Astrocyte (in vitro differentiated cells and primary cell): ENCODE data around the gene PBX3. TPM values are rescaled to one million over a fixed set of nuclear protein-coding genes. Genes with fewer than 3 reads are reported as not detected.

Experiments
- DNase-seq: peaks from one replicate; pipeline ENCODE4 v3.0.0-alpha.2; 2010; ENCODE audit warnings: low read depth
- FAIRE-seq: peaks from 2 replicates; lab custom pipeline; 2011; peaks lifted over from hg19 to GRCh38; lab: Jason Lieb, UNC
- H2AFZ ChIP-seq: 2 replicates; pipeline ENCODE4 v1.6.0; 2012; ENCODE audit warnings: low read depth, low read length, inconsistent platforms
- H3K27ac ChIP-seq: 2 replicates; pipeline ENCODE4 v1.5.1; 2011; ENCODE audit warnings: low read depth, low read length, inconsistent platforms
- H3K27me3 ChIP-seq: 2 replicates; pipeline ENCODE4 v1.6.0; 2011; ENCODE audit warnings: low read length, inconsistent platforms; ENCODE audit not compliant: insufficient read depth
- H3K36me3 ChIP-seq: 2 replicates; pipeline ENCODE4 v1.5.1; 2011; ENCODE audit warnings: low read length, inconsistent platforms; ENCODE audit not compliant: insufficient read depth
- H3K4me1 ChIP-seq: 2 replicates; pipeline ENCODE4 v1.5.1; 2011; ENCODE audit warnings: low read length, inconsistent platforms; ENCODE audit not compliant: insufficient read depth
- H3K4me2 ChIP-seq: 2 replicates; pipeline ENCODE4 v1.6.0; 2012; ENCODE audit warnings: low read length, inconsistent platforms
- H3K4me3 ChIP-seq: 2 replicates; pipeline ENCODE4 v1.5.1; 2011; ENCODE audit warnings: low read depth, mild to moderate bottlenecking, low read length, inconsistent platforms; ENCODE audit not compliant: insufficient read depth
- H3K79me2 ChIP-seq: 2 replicates; pipeline ENCODE4 v1.6.0; 2012; ENCODE audit warnings: mild to moderate bottlenecking, low read length, inconsistent platforms; ENCODE audit not compliant: insufficient read depth
- H3K9ac ChIP-seq: 2 replicates; pipeline ENCODE4 v1.6.0; 2012; ENCODE audit warnings: mild to moderate bottlenecking, low read length, inconsistent platforms
- H3K9me3 ChIP-seq: 2 replicates; pipeline ENCODE4 v1.5.1; 2012; ENCODE audit warnings: low read depth, mild to moderate bottlenecking, low read length, inconsistent platforms; ENCODE audit not compliant: insufficient read depth
- H4K20me1 ChIP-seq: 2 replicates; pipeline ENCODE4 v1.6.0; 2012; ENCODE audit warnings: low read length, inconsistent platforms; ENCODE audit not compliant: insufficient read depth
- H3K27ac Mint-ChIP-seq: one replicate; pipeline ENCODE4 v1.8.0; 2021; ENCODE audit warnings: mild to moderate bottlenecking, mixed read lengths; ENCODE audit not compliant: unreplicated experiment
- H3K27me3 Mint-ChIP-seq: one replicate; pipeline ENCODE4 v1.8.0; 2021; ENCODE audit warnings: low read depth, mixed read lengths; ENCODE audit not compliant: unreplicated experiment
- H3K36me3 Mint-ChIP-seq: one replicate; pipeline ENCODE4 v1.8.0; 2021; ENCODE audit warnings: low read depth, mixed read lengths; ENCODE audit not compliant: unreplicated experiment
- H3K4me1 Mint-ChIP-seq: one replicate; pipeline ENCODE4 v1.8.0; 2021; ENCODE audit warnings: low read depth, mixed read lengths; ENCODE audit not compliant: unreplicated experiment
- H3K4me3 Mint-ChIP-seq: one replicate; pipeline ENCODE4 v1.8.0; 2021; ENCODE audit warnings: mild to moderate bottlenecking, moderate library complexity, mixed read lengths; ENCODE audit not compliant: unreplicated experiment
- H3K9me3 Mint-ChIP-seq: one replicate; pipeline ENCODE4 v1.8.0; 2021; ENCODE audit warnings: mild to moderate bottlenecking, mixed read lengths; ENCODE audit not compliant: unreplicated experiment
- CTCF ChIP-seq: IDR thresholded peaks from 2 replicates; pipeline ENCODE4 v1.5.1; 2011; ENCODE audit warnings: low read depth, mild to moderate bottlenecking, inconsistent platforms, low read length, moderate library complexity; ENCODE audit not compliant: insufficient read depth
- EZH2 ChIP-seq: IDR thresholded peaks from 2 replicates; pipeline ENCODE4 v1.6.1; 2012; ENCODE audit warnings: mild to moderate bottlenecking, low read length, inconsistent platforms; ENCODE audit not compliant: insufficient read depth
- total RNA-seq: library from RNA; stranded (reverse); gene quantifications from 2 replicates; pipeline ENCODE4 v1.2.1, GENCODE V29; 2021

The PBX3 gene
- total RNA-seq, 1 donor from 2014 or later: 51.2 TPM

- no peaks in the 10 kb centered on the region for H3K4me1 Mint-ChIP-seq
- Histone ChIP-seq H4K20me1 (no peaks in the 10 kb centered on the region), H3K9me3 (no peaks in the 10 kb centered on the region), H3K4me1 (no peaks in the 10 kb centered on the region), H3K9ac (no peak overlapping the region), H3K27ac (no peak overlapping the region), H3K36me3 (no peaks in the 10 kb centered on the region), H3K4me2 (no peak overlapping the region), H3K27me3 (peaks cover 2% of the 10 kb centered on the region), H2AFZ (no peak overlapping the region), H3K79me2 (no peaks in the 10 kb centered on the region), H3K4me3 (no peak overlapping the region)
- H3K9me3 Mint-ChIP-seq: no peaks in the 10 kb centered on the region
- H3K27ac Mint-ChIP-seq: no peak overlapping the region
- H3K27me3 Mint-ChIP-seq: peaks cover 35% of the 10 kb centered on the region
- FAIRE-seq (no peak), DNase-seq (no peak)
- no peak for TF ChIP-seq EZH2
- TF ChIP-seq CTCF: no peak
- H3K4me3 Mint-ChIP-seq: no peak overlapping the region
- no peaks in the 10 kb centered on the region for H3K36me3 Mint-ChIP-seq
Observed at GRCh38 chr9:125996791-125997190, 249.6 kb downstream of the PBX3 start.

- Mint-ChIP-seq H3K27ac (no peak overlapping the region), H3K36me3 (no peaks in the 10 kb centered on the region), H3K27me3 (peaks cover 35% of the 10 kb centered on the region), H3K4me1 (no peaks in the 10 kb centered on the region), H3K9me3 (no peaks in the 10 kb centered on the region), H3K4me3 (no peak overlapping the region)
- H3K27ac ChIP-seq: no peak overlapping the region
- H3K36me3 ChIP-seq: no peaks in the 10 kb centered on the region
- FAIRE-seq (no peak), DNase-seq (no peak)
- H3K79me2 ChIP-seq: no peaks in the 10 kb centered on the region
- no peaks in the 10 kb centered on the region for H4K20me1 ChIP-seq
- TF ChIP-seq CTCF: no peak
- no peak for TF ChIP-seq EZH2
- H3K27me3 ChIP-seq: peaks cover 2% of the 10 kb centered on the region
- H3K4me1 ChIP-seq: no peaks in the 10 kb centered on the region
- H3K4me2 ChIP-seq: no peak overlapping the region
- H3K4me3 ChIP-seq: no peak overlapping the region
- no peak overlapping the region for H2AFZ ChIP-seq
- no peak overlapping the region for H3K9ac ChIP-seq
- no peaks in the 10 kb centered on the region for H3K9me3 ChIP-seq
Observed at GRCh38 chr9:125997196-125997823, 250.1 kb downstream of the PBX3 start.

- no peak for DNase-seq
- no peaks in the 10 kb centered on the region for H3K36me3 ChIP-seq
- no peak overlapping the region for H3K9ac ChIP-seq
- H3K4me2 ChIP-seq: no peak overlapping the region
- no peak for FAIRE-seq
- no peaks in the 10 kb centered on the region for H3K9me3 Mint-ChIP-seq
- H3K79me2 ChIP-seq: no peaks in the 10 kb centered on the region
- no peaks in the 10 kb centered on the region for H3K9me3 ChIP-seq
- H2AFZ ChIP-seq: no peak overlapping the region
- no peak overlapping the region for H3K4me3 Mint-ChIP-seq
- H3K27ac ChIP-seq: no peak overlapping the region
- no peaks in the 10 kb centered on the region for H3K4me1 ChIP-seq
- no peaks in the 10 kb centered on the region for H3K36me3 Mint-ChIP-seq
- TF ChIP-seq EZH2 (no peak), CTCF (no peak)
- H4K20me1 ChIP-seq: no peaks in the 10 kb centered on the region
- no peak overlapping the region for H3K27ac Mint-ChIP-seq
- H3K27me3 Mint-ChIP-seq: peaks cover 33% of the 10 kb centered on the region
- no peaks in the 10 kb centered on the region for H3K4me1 Mint-ChIP-seq
- H3K27me3 ChIP-seq: peaks cover 2% of the 10 kb centered on the region
- H3K4me3 ChIP-seq: no peak overlapping the region
Observed at GRCh38 chr9:125998837-125999503, 251.8 kb downstream of the PBX3 start.
